Stomach (tissue), 4 donors: ENCODE data around the gene SYT2.

ENCODE experiments used
- EP300 ChIP-seq: sonication (generic); formaldehyde crosslinking; IDR thresholded peaks from one replicate; pipeline ENCODE4 v1.6.1; 2017; ENCODE audit warnings: antibody characterized with exemption
- POLR2A ChIP-seq, 4 donors: fragments of 450-650 bp; IDR thresholded peaks; one replicate each; pipeline ENCODE4 v1.6.1; 2016; ENCODE audit warnings: antibody characterized with exemption in 4 of 4, control low read depth in 2 of 4, mild to moderate bottlenecking in 1 of 4, moderate library complexity in 1 of 4
- POLR2AphosphoS5 ChIP-seq, 3 donors: sonication (generic); formaldehyde crosslinking; IDR thresholded peaks; one replicate each; pipeline ENCODE4 v1.6.1; 2016; ENCODE audit warnings: antibody characterized with exemption in 3 of 3
- TF ChIP-seq, protein P1 (sequence below), 7 experiments: fragments of 450-650 bp in 4 of 7; fragments of 200-600 bp in 3 of 7; sonication (generic) in 3 of 7; IDR thresholded peaks; one replicate each; pipeline ENCODE4 v1.5.1; 2016 to 2019; ENCODE audit warnings: antibody characterized with exemption in 7 of 7, control low read depth in 2 of 7, mild to moderate bottlenecking in 1 of 7

GRCh38 chr1:202627841-202628565 is 82.3 kb downstream of the SYT2 start:
- TF ChIP-seq POLR2A (IDR thresholded peaks at IDR 0.05) = no peak
- TF ChIP-seq, protein P1, sequence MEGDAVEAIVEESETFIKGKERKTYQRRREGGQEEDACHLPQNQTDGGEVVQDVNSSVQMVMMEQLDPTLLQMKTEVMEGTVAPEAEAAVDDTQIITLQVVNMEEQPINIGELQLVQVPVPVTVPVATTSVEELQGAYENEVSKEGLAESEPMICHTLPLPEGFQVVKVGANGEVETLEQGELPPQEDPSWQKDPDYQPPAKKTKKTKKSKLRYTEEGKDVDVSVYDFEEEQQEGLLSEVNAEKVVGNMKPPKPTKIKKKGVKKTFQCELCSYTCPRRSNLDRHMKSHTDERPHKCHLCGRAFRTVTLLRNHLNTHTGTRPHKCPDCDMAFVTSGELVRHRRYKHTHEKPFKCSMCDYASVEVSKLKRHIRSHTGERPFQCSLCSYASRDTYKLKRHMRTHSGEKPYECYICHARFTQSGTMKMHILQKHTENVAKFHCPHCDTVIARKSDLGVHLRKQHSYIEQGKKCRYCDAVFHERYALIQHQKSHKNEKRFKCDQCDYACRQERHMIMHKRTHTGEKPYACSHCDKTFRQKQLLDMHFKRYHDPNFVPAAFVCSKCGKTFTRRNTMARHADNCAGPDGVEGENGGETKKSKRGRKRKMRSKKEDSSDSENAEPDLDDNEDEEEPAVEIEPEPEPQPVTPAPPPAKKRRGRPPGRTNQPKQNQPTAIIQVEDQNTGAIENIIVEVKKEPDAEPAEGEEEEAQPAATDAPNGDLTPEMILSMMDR (IDR thresholded peaks at IDR 0.05) = no peak
- no peak for TF ChIP-seq POLR2AphosphoS5 (IDR thresholded peaks at IDR 0.05)
- TF ChIP-seq EP300 = no peak
